Measurements from ENCODE around the gene TCF15. TPM values are rescaled to one million over a fixed set of nuclear protein-coding genes. Genes with fewer than 3 reads are reported as not detected.

Gene TCF15
- total and polyA plus RNA-seq, 2 of the 4 experiments (the other 2 are of a cell fraction), result not detected

DNA sequence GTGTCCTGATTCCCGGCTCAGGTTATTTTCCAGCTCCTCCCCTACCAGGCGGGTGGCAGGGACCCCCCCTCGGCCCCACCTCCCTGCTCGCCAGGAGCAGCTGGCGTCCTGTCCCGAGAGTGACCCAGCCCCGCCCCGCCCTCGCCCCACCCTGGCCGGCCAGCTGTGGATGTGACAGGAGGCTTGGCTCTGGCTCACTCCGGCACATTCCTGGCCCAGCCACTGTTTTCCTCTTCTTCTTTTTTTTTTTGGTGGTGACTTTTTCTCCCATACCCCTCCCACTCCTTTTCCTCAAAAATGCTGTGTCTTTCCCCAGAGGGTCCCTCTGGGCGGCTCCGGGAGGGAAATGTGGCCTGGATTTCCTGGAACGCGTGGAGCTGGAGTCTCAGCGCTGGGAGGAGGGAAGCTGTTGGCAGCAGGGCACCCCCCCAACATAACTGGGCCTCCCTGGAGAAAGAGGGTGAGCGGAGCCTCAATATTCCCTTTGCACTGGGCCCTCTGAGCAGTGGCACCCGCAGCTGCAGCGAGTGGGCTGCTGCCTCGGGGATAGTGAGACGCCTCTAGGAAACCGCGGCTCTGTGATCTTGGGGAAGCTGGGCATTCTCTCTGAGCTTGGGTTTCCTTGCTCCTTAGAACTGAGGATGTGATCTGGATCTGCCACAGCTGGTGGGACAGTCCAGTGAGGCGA is 38.2 kb downstream of the TCF15 start:
- no peak overlapping the region for H2BK15ac ChIP-seq (ENCODE audit: low read depth, low read length)
- ChIA-PET POLR2A (ENCODE audit: unreplicated experiment) (no interaction called here), CTCF (interaction anchor here (0.6 to 1.5 kb wide), 2 partner anchors 10 to 74 kb away, joined by 3 read pairs; no protein-coding TSS in a partner anchor)
- no peaks in the 10 kb centered on the region for H3K9me1 ChIP-seq (ENCODE audit: insufficient read depth, low read length)
- no peak overlapping the region for H2BK5ac ChIP-seq (ENCODE audit: low read depth, low read length, poor library complexity, severe bottlenecking)
- TF ChIP-seq POLR2A (IDR thresholded peaks at IDR 0.05; ENCODE audit: low read depth, low read length) (no peak), RAD21 (IDR thresholded peaks at IDR 0.05; ENCODE audit: low read length) (no peak), CEBPB (IDR thresholded peaks at IDR 0.05; ENCODE audit: low read depth, low read length) (no peak), NFE2L2 (IDR thresholded peaks at IDR 0.05; ENCODE audit: low read depth, low read length) (no peak), CHD1 (IDR thresholded peaks at IDR 0.05; ENCODE audit: low read depth, low read length) (no peak), RFX5 (IDR thresholded peaks at IDR 0.05; ENCODE audit: low read depth, low read length) (no peak), FOS (IDR thresholded peaks at IDR 0.05; ENCODE audit: low read depth, low read length) (no peak), MAFK (IDR thresholded peaks at IDR 0.05; ENCODE audit: low read depth, low read length) (no peak), MXI1 (IDR thresholded peaks at IDR 0.05; ENCODE audit: borderline replicate concordance, low read depth, low read length) (no peak), RCOR1 (IDR thresholded peaks at IDR 0.05; ENCODE audit: insufficient replicate concordance, low read length) (no peak)
- TF ChIP-seq, protein P1, sequence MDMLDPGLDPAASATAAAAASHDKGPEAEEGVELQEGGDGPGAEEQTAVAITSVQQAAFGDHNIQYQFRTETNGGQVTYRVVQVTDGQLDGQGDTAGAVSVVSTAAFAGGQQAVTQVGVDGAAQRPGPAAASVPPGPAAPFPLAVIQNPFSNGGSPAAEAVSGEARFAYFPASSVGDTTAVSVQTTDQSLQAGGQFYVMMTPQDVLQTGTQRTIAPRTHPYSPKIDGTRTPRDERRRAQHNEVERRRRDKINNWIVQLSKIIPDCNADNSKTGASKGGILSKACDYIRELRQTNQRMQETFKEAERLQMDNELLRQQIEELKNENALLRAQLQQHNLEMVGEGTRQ (IDR thresholded peaks at IDR 0.05; ENCODE audit: low read depth, low read length), result no peak
- H3K56ac ChIP-seq (ENCODE audit: extremely low read depth, insufficient read depth, low read length), result no peak overlapping the region
- no CpG with 5 or more reads among the region's 24 CpGs for WGBS, 2 experiments (ENCODE audit: extremely low coverage in 2 of 2, insufficient read length in 1 of 2)
- H4K5ac ChIP-seq (ENCODE audit: low read depth, low read length), result no peak overlapping the region
- H3K79me1 ChIP-seq (ENCODE audit: low read depth in 1 of 2, low read length in 2 of 2), result no peaks in the 10 kb centered on the region
- no peak overlapping the region for H2BK20ac ChIP-seq (ENCODE audit: low read depth, low read length)
- no peaks in the 10 kb centered on the region for H3K36me3 ChIP-seq (ENCODE audit: control insufficient read depth, insufficient read depth, low read length)
- no peak overlapping the region for H4K8ac ChIP-seq (ENCODE audit: low read depth in 2 of 2, low read length in 2 of 2)
- H2AFZ ChIP-seq (replicated peaks; ENCODE audit: low read length, poor library complexity), result no peak overlapping the region
- H3K14ac ChIP-seq (replicated peaks; ENCODE audit: low read depth, low read length), result no peak overlapping the region
- no TSS peak for BruUV-seq (replicated peaks)
- intact Hi-C loops (cut with micrococcal nuclease) (no loop called here), dilution Hi-C loops (cut with HindIII; ENCODE audit: low sequenced_read_pairs, unreplicated experiment) (no loop called here), in situ Hi-C loops (cut with MboI; ENCODE audit: low sequenced_read_pairs) (no loop called here)
- H3K4me1 ChIP-seq (ENCODE audit: control insufficient read depth, insufficient read depth, low read length), result no peaks in the 10 kb centered on the region
- H3K4ac ChIP-seq (ENCODE audit: low read depth, low read length), result no peak overlapping the region
- H2AK5ac ChIP-seq (ENCODE audit: low read depth, low read length), result no peak overlapping the region
- ATAC-seq (ENCODE audit: low read depth) (peak; percentile 40), DNase-seq (no peak)
- no peak overlapping the region for H3K18ac ChIP-seq (ENCODE audit: low read depth, low read length)
- H3K4me3 ChIP-seq (ENCODE audit: insufficient read depth, low read depth, low read length), result no peak overlapping the region
- no peak overlapping the region; the same call in 1 of the 2 replicates for H3K4me2 ChIP-seq (ENCODE audit: low read depth, low read length)
- H3K9ac ChIP-seq (ENCODE audit: low read depth, low read length), result no peak overlapping the region
- no peak overlapping the region for H2BK120ac ChIP-seq (ENCODE audit: low read depth, low read length)
- peaks cover 53% of the 10 kb centered on the region for H3K27me3 ChIP-seq (ENCODE audit: control insufficient read depth, insufficient read depth, low read length)
- H3K23ac ChIP-seq (ENCODE audit: low read depth, low read length), result no peak overlapping the region
- H3K27ac ChIP-seq (ENCODE audit: insufficient read depth, low read length), result no peak overlapping the region
- no peak overlapping the region for H2AK9ac ChIP-seq (replicated peaks; ENCODE audit: low read depth, low read length, poor library complexity)
- no peaks in the 10 kb centered on the region for H4K20me1 ChIP-seq (ENCODE audit: insufficient read depth, low read length)
- no peaks in the 10 kb centered on the region for H3K9me3 ChIP-seq (ENCODE audit: control insufficient read depth, insufficient read depth, low read length)
- no peak overlapping the region for H4K91ac ChIP-seq (ENCODE audit: insufficient read depth, low read depth, low read length)

Data from IMR-90 (cell line).